NCI-H2196 (cell line): ENCODE data around the gene CA4.
"Not testable (repeated sequence)": the region's sequence is repeated elsewhere in the genome, so short reads cannot be mapped to it uniquely, and the experiment has no call there.

Source experiments
- DNase-seq: peaks from one replicate; lab custom pipeline; 2025; ENCODE audit not compliant: unreplicated experiment; lab: John Stamatoyannopoulos, UW

Gene CA4

GRCh38 chr17:60149691-60150582 lies at the start of gene CA4:
CA4 (plus strand) TSS chr17:60149973; CDS start chr17:60150035, 62 bp downstream.
- DNase-seq: no peak

- DNase-seq: not testable (repeated sequence)
Measured at GRCh38 chr17:60100577-60100976, 49.2 kb upstream of the CA4 start.

GRCh38 chr17:60102015-60102631 lies 47.6 kb upstream of the CA4 start:
- DNase-seq: not testable (repeated sequence)

GRCh38 chr17:60102632-60103096 lies 47.1 kb upstream of the CA4 start:
- DNase-seq: no peak

GRCh38 chr17:60103957-60104356 lies 45.8 kb upstream of the CA4 start:
- no peak for DNase-seq

- no peak for DNase-seq
Measured at GRCh38 chr17:60106340-60107059, 43.3 kb upstream of the CA4 start.

- no peak for DNase-seq
Measured at GRCh38 chr17:60107526-60108257, 42.1 kb upstream of the CA4 start.

- DNase-seq: not testable (repeated sequence)
Measured at GRCh38 chr17:60108309-60108708, 41.5 kb upstream of the CA4 start.

GRCh38 chr17:60108712-60109111 lies 41.1 kb upstream of the CA4 start:
- DNase-seq: no peak

- no peak for DNase-seq
Measured at GRCh38 chr17:60109161-60109560, 40.6 kb upstream of the CA4 start.

GRCh38 chr17:60110586-60110985 lies 39.2 kb upstream of the CA4 start:
- no peak for DNase-seq

- DNase-seq: not testable (repeated sequence)
Measured at GRCh38 chr17:60111661-60112060, 38.1 kb upstream of the CA4 start.

GRCh38 chr17:60115364-60115763 lies 34.4 kb upstream of the CA4 start:
- not testable (repeated sequence) for DNase-seq

- DNase-seq: not testable (repeated sequence)
Measured at GRCh38 chr17:60116196-60116595, 33.6 kb upstream of the CA4 start.

- not testable (repeated sequence) for DNase-seq
Measured at GRCh38 chr17:60119162-60119561, 30.6 kb upstream of the CA4 start.

- not testable (repeated sequence) for DNase-seq
Measured at GRCh38 chr17:60119807-60120748, 29.7 kb upstream of the CA4 start.

- no peak for DNase-seq
Measured at GRCh38 chr17:60127068-60128064, 22.4 kb upstream of the CA4 start.

GRCh38 chr17:60128171-60128859 lies 21.5 kb upstream of the CA4 start:
- no peak for DNase-seq
